GM18519 (cell line): Measurements from ENCODE around the gene LRIT1.
"Not testable (repeated sequence)": the region's sequence is repeated elsewhere in the genome, so short reads cannot be mapped to it uniquely, and the experiment has no call there.

Experiments
- ATAC-seq: cut with Tn5 transposase; IDR thresholded peaks from one replicate; pipeline ENCODE4 v1.9.1; 2021; ENCODE audit warnings: mild to moderate bottlenecking, moderate library complexity; ENCODE audit not compliant: unreplicated experiment, low FRiP score

The LRIT1 gene, protein sequence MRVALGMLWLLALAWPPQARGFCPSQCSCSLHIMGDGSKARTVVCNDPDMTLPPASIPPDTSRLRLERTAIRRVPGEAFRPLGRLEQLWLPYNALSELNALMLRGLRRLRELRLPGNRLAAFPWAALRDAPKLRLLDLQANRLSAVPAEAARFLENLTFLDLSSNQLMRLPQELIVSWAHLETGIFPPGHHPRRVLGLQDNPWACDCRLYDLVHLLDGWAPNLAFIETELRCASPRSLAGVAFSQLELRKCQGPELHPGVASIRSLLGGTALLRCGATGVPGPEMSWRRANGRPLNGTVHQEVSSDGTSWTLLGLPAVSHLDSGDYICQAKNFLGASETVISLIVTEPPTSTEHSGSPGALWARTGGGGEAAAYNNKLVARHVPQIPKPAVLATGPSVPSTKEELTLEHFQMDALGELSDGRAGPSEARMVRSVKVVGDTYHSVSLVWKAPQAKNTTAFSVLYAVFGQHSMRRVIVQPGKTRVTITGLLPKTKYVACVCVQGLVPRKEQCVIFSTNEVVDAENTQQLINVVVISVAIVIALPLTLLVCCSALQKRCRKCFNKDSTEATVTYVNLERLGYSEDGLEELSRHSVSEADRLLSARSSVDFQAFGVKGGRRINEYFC

DNA sequence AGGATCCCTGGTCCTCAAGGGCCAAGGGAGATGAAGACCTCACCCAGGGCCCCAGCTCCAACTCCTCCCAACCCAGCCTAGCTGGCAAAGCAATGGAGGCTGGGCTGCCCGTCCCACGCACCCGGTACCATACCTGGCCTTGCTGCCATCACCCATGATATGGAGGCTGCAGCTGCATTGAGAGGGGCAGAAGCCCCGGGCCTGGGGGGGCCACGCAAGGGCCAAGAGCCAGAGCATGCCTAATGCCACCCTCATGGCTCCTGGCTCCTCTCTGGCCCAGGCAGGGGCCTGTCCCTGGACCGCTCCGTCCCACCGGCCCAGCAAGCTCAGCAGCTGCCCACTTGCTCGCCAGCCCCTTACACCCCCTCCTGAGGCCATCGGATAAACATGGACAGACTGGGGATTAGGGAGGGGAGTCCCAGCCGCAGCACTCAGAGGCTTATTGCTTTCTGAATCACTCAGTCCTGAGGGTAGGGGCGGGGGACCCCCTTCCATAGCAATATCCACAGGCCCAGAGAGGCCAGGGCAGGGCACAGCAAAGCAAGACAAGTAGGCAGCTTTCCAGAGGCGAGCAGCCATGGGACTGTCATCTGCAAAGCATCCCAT lies at the start of gene LRIT1:
Gene LRIT1, minus strand, starts transcription at position 362 of the 606 bp plus-strand sequence. Its CDS starts 107 bp downstream, at position 255.
- no peak for ATAC-seq

DNA sequence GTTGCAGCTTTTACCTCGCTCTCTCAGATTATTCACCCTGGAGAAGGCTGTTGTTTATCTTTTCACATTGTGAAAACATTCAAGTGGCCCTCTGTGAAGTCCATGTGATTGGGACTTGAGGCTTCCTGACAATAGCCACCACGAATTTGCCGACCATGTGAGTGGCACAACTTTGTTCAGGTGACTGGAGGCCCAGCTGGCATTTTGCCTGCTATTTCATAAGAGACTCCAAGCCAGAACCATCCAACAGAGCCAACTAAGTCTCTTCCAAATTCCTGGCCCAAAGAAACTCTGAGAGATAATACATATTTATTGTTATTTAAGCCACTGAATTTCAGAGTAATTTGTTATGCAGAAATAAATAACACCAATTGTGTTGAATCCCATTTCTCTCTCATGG lies 48.9 kb upstream of the LRIT1 start:
- ATAC-seq, result no peak

DNA sequence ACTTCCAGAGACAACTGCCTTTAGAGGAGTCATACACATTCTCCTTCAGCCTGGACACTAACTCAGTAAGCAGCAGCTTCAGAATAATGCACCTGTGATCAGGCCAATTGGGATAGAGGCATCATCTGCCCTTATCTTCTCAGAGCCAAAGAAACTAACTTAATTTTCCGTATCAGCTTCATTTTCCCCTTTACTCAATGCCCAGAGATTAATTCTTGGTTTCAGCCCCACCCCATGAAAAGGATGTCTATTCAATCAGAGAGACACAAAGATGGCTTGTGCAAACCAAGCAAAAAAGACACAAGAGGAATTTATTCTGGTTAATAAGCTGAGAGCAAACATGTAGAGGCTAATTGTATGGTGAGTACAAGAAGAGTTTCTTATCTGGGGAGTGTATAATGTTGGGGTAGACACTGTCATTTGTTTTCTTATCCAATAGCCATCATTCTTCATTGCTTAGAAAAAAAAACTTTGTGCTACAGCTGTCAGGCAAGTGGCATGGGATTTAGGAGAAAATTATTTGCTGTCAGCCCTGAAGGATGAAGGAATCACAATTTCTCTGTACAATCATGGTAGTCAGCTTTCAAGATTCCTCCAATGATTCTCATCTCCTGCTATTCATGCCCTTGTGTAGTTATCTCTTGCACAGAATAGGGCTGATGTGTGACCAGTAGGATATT lies 48.3 kb upstream of the LRIT1 start:
- no peak for ATAC-seq

DNA sequence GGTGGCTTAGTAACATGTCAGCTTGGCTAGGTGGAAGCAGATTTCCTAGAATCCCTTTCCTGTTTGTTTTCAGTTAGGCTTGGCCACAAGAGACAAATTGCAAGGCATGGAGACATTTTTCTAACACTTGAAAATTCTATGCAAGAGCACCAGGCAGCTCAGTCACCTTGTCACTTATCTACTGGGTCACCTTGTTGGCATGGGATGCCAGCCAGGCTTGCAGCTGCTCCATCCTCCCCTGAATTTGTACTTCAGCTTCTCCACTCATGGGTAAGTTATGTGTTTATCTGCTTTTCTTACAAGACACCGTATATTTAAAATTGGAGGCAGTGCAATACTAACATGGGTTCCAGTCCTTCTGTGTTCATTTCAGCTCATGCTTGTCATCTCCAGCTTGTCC lies 46.8 kb upstream of the LRIT1 start:
- ATAC-seq, result no peak

DNA sequence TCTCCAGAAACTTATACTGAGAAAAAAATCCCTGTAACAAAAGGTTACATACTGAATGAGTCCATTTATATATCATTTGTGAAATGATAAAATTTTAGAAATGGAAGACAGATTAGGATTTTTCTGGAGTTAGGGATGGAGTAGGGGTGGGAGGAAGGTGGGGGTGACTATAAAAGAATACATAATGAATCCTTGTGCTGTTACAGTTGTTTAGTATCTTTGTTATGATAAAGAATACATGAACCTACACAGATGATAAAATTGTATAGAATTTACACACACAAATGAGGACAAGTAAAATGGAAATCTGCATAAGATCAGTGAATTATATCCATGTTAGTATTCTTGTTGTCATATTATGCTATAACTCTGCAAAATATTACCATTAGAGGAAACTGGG lies 45.3 kb upstream of the LRIT1 start:
- ATAC-seq, result no peak

DNA sequence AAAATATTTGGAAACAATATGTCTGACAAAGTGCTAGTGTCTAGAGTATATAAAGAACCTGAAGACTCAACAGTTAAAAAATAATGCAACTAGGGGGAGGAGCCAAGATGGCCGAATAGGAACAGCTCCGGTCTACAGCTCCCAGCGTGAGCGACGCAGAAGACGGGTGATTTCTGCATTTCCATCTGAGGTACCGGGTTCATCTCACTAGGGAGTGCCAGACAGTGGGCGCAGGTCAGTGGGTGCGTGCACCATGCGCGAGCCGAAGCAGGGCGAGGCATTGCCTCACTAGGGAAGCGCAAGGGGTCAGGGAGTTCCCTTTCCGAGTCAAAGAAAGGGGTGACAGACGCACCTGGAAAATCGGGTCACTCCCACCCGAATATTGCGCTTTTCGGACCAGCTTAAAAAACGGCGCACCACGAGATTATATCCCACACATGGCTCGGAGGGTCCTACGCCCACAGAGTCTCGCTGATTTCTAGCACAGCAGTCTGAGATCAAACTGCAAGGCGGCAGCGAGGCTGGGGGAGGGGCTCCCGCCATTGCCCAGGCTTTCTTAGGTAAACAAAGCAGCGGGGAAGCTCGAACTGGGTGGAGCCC lies 38.6 kb upstream of the LRIT1 start:
- ATAC-seq, result not testable (repeated sequence)

DNA sequence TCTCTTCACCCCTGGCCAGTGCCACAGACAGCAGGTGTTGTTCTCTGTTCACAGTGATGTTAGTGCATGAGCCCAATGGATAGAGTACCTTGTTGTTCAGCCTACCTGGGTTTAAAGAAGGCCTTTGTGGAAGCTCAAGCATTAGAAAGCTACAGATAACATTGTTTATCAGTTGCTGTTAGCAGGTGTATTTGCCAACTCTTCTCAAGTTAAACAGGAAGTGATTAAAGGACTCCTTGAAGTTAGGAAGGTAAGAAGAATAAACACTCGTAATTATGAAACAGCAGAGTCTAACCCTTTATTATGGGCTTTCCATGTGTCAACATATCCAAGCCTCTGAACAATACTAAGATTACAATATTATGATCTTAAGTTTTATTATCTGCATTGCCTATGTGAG lies 29.4 kb upstream of the LRIT1 start:
- ATAC-seq, result no peak

DNA sequence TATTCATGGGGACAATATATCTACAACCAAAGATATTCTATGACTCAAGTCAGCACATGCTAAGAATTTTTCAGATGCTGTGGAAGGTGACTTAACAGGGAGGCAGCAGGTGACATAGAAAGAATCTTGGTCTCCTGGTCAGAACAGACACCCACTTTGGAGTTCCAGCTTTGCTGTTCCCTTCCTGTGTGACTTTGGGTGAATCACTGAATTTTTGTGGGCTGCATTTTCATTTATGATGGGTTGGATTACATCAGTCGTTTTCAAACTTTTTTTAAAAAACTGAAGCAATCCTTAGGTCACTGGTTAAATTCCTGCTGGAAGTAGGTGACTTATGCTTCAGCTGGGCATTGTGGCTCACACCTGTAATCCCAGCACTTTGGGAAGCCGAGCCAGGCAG lies 28.4 kb upstream of the LRIT1 start:
- ATAC-seq, result no peak

DNA sequence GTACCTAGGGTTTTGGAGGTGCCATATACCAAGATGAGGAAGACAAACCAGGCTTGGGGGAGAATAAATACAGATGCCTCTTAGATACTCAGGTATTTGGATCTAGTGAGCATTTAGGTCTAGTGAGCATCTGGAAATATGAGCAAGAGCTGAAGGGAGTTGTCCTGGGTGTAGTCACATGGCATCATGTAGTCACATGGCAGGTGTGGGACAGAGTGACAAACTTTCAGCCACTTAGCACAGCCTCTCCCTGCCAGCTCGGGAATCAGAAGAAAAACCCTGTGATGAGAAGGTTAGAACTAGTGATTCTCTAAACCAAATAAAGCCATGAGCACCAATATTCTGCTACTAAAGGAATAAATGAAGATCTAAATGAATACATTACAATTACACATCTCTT lies 27.8 kb upstream of the LRIT1 start:
- no peak for ATAC-seq

DNA sequence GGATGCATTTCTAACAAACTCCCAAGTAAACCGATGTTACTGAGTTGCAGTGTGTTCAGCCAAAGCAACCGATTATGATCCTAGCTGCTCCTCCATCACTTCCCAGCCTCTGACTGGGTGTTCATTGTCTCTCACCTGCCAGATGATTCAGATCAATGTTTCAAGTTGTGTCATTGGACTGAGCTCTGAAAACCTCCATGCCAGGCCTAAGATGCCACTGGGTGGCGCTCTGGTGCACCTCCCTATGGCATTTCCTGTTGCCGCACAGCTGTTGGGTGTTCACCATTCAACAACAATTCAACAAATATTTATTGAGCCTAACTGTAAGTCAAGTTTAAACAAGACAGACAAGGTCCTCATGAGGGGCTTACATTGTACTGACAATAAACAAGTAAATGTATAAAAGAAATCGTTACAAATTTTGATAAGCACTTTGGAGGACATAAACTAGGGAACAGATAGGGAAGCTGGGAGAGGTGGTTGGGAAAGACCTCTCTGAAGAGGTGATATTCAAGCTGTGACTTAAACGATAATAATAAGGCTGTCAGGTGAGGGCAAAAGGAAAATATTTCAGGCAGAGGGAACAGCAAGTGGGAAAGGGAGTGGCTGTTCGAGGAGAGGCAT lies 26.3 kb upstream of the LRIT1 start:
- ATAC-seq, result no peak

DNA sequence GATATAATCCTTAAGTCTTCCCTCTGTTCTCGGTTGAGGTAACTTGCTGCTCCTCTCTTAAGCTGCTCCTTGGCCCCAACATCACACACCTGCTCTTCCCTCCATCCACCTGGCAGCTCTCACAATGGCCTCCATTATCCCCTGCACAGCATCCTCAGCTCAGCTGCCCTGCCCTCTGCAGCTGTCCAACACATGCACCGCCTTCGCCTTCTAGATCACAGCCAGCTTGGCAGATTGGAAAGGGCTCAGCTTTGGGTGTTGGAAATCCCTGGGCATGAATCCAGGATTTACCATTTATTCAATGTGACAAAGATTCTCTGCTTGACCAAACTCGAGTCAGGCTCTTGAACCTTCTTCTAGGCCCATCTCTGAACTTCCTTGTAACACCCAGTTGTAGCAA lies 24.1 kb upstream of the LRIT1 start:
- no peak for ATAC-seq

DNA sequence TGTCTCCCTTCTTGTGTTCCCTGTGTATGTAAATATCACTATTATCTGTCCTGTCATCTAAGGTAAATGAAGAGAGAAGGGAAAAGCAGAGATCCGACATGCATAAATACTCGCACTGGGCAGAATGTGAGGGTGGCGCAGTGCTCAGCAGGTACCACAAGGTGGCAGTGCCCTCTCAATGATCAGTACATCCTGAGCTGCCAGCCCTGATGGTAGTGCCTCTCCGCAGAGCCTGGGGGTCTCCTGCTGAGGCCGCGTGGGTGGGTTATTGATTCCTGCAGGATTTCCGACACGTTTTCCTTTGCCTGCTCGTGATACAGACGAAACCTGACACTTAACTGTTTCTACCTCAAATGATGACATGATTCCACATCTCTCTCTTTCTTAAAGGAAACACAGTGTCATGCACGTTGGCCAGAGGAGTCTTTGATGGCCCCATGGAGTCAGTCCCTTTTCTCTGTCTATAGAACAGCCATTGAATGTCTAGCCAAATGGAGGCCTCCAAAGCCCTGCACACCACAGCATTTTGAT lies 23.3 kb upstream of the LRIT1 start:
- peak; percentile 86 for ATAC-seq

DNA sequence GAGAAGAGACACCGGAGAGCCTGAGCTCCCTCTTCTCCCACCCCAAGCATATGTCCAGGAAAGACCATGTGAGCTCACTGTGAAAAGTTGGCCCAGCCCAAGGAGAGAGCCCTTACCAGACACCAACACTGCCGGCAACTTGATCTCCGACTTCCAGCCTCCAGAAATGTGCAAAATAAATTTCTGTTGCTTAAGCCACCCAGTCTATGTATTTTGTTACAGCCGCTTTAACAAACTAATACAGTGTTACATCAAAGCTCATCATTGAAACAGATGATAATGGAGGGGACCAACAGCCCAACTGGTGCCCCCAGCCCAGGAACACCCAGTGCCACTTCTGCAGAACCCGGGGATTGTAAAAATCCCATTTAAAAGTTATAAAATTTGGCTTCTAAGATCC lies 22.4 kb upstream of the LRIT1 start:
- no peak for ATAC-seq

DNA sequence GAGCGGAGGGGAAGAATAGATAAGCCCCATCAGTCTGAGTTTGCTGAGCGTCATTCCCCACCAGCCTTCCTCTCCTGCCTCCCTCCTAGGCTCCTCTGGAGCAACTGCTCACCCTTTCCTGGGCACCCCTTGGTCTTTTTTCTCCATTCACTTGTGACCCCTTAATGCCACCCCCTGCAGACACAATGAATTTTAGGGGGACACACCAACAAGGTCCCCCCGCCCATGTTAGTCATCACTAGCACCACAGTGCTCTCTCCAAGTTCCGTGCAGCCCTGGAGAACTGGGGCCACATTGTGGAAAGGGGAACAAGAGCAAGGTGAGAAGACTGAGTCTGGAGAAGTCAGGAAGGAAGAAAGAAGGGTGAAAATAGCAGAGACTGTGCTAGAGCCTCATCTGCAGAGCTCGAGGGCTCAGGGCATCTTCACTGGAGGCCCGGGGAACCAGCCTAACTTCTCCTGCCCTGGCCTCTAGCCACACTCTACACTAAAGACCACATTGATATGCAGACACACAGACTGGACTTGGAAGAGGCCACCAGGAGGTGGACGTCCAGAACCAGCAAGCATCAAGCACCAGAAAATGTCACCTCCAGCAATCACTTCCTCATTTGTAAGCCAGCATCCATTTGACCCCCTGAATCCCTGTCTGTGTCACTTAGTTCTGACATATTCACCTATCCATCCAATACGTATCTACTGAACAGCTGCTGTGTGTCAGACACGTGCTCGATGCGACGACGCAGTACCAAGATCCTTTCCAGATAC lies 21.0 kb upstream of the LRIT1 start:
- no peak for ATAC-seq

DNA sequence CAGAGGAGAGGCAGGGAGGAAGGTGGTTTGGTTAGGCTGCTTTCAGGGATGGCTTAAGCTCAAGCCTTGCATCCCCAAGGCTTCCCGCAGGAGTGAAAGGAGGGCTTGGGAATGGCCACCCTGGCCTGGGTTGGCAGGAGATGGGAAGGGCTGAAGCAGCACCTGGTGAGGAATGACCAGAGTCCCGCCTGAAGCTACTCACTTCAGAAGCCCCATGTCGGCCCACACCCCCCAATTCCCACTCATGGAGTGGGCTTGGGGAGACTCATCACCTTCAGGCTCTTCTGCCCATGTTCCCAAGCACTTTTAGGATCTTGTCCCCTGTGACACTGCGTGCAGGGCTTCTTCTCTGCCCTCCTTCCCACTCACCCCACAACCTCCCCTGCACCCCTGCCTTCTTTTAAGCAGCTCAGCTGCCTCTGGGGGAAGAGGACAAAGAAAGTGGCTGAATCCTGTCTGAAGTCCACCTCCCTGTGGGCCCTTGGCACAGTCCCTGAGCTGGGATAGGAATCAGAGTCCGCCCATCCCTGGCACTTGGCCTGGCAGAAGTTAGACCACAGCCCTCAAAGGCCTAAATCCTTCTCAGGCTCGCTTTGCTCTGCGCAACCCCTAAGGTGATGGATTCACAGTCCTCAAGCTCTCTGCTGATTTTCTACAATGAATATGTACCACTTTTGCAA lies 20.0 kb upstream of the LRIT1 start:
- no peak for ATAC-seq

DNA sequence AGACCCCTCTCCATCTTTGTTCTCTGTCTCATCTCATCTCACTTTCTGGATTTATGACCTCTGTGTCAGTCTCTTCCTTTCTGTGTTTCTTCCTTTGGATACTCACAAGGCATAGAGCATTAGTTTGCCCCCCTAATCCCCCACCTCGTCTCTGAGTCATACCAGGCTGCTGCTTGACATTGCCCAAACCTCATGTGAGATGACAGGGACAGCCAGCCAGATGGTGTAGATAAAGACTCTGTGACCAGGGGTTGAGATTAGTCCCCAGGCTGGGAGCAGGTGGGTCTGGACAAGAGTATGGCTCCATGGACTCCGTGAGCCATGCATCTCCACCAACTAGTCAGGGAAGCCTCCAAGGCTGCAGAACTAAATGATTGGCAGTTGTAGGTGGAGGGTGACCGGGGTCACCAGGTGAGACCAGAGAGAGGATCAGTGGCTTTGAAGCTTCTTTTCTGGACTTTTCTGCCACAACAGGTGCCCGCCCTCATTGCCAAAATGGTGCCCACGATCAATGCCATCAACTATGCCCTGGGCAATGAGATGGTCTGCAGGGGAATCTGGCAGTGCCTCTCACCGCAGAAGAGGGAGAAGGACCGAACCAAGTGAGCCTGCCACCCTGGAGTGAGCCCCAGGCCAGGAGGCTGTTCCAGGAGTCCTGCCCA lies 16.8 kb upstream of the LRIT1 start:
- ATAC-seq, result no peak

DNA sequence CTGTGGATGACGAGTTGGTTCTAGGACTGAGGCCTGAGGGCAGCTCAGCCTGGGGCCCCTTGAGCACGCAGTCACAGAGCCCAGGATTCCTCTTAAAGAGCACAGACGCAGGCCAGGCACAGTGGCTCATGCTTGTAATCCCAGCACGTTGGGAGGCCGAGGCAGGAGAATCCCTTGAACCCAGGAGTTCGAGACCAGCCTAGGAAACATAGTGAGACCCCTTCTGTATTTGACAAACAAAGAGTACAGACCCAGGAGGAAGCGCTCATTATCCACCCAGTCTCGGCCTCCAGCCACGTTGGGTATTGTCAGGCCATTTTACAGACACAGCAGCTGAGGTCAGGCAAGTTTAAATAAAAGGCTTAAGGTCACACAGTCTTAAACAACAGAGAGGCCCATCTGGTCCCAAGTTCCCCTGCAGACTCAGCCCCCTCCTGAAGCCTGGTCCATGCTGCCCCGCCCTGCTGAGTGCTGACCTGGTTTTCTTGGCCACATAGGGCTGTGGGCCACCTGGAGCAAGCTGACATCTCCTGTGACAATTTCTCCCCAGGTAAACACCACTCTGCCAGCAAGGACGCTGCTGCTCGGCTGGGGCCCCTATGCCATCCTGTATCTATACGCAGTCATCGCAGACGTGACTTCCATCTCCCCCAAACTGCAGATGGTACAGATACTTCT lies 16.1 kb upstream of the LRIT1 start:
- ATAC-seq, result no peak
